Measurements from ENCODE around the gene TMEM107.

Gene TMEM107

GRCh38 chr17:8209907-8210760 lies 34.0 kb upstream of the TMEM107 start, which contains the start of gene AURKB:
TSS of gene AURKB (minus strand) at chr17:8210575. CDS start at chr17:8210224, 351 bp downstream.
- no peaks in the 10 kb centered on the region for H3K27me3 ChIP-seq
- TF ChIP-seq CTCF (IDR thresholded peaks at IDR 0.05; ENCODE audit: low read depth, low read length), result no peak
- no peaks in the 10 kb centered on the region for H3K4me1 ChIP-seq
- H3K4me3 ChIP-seq (ENCODE audit: low read depth, low read length), result peak within 1 kb of the TSS; percentile 82
- H3K9me3 ChIP-seq, result no peaks in the 10 kb centered on the region
- DNase-seq, result peak; percentile 91
- H3K36me3 ChIP-seq, result peaks cover 22% of the 10 kb centered on the region

- H3K27me3 ChIP-seq, result no peaks in the 10 kb centered on the region
- no peak for DNase-seq
- no peak overlapping the region for H3K4me3 ChIP-seq (ENCODE audit: low read depth, low read length)
- no peak for TF ChIP-seq CTCF (IDR thresholded peaks at IDR 0.05; ENCODE audit: low read depth, low read length)
- H3K4me1 ChIP-seq, result no peaks in the 10 kb centered on the region
- no peaks in the 10 kb centered on the region for H3K9me3 ChIP-seq
- H3K36me3 ChIP-seq, result peaks cover 32% of the 10 kb centered on the region
These were observed 30.4 kb upstream of the TMEM107 start for GRCh38 chr17:8206536-8206935.

GRCh38 chr17:8204761-8205555 lies 28.8 kb upstream of the TMEM107 start:
- H3K4me3 ChIP-seq (ENCODE audit: low read depth, low read length), result no peak overlapping the region
- H3K27me3 ChIP-seq, result no peaks in the 10 kb centered on the region
- H3K9me3 ChIP-seq, result no peaks in the 10 kb centered on the region
- peaks cover 32% of the 10 kb centered on the region for H3K36me3 ChIP-seq
- H3K4me1 ChIP-seq, result no peaks in the 10 kb centered on the region
- TF ChIP-seq CTCF (IDR thresholded peaks at IDR 0.05; ENCODE audit: low read depth, low read length), result no peak
- DNase-seq, result no peak

- H3K36me3 ChIP-seq, result no peaks in the 10 kb centered on the region
- DNase-seq, result peak; percentile 81
- H3K9me3 ChIP-seq, result no peaks in the 10 kb centered on the region
- H3K4me3 ChIP-seq (ENCODE audit: low read depth, low read length), result peak overlapping the region; percentile 46
- H3K4me1 ChIP-seq, result peaks cover 3% of the 10 kb centered on the region
- no peak for TF ChIP-seq CTCF (IDR thresholded peaks at IDR 0.05; ENCODE audit: low read depth, low read length)
- no peaks in the 10 kb centered on the region for H3K27me3 ChIP-seq
These were observed 16.1 kb upstream of the TMEM107 start for GRCh38 chr17:8192070-8192815.

- H3K4me3 ChIP-seq (ENCODE audit: low read depth, low read length), result peak overlapping the region; percentile 43
- H3K9me3 ChIP-seq, result no peaks in the 10 kb centered on the region
- no peaks in the 10 kb centered on the region for H3K27me3 ChIP-seq
- no peak for TF ChIP-seq CTCF (IDR thresholded peaks at IDR 0.05; ENCODE audit: low read depth, low read length)
- peaks cover 3% of the 10 kb centered on the region for H3K4me1 ChIP-seq
- no peak for DNase-seq
- no peaks in the 10 kb centered on the region for H3K36me3 ChIP-seq
These were observed 14.3 kb upstream of the TMEM107 start for GRCh38 chr17:8190506-8190905.

Measured in BE2C (cell line).